Adipocyte (in vitro differentiated cells): ENCODE data around the gene KIAA1755.

Experiments used
- DNase-seq: peaks from one replicate; pipeline ENCODE4 v3.0.0-alpha.2; 2015; ENCODE audit warnings: low read depth
- H3K27me3 ChIP-seq: replicated peaks from 2 replicates; pipeline ENCODE4 v1.7.0; 2013; ENCODE audit warnings: mild to moderate bottlenecking, low read length, moderate library complexity; ENCODE audit not compliant: control insufficient read depth, insufficient read depth
- H3K36me3 ChIP-seq: 2 replicates; pipeline ENCODE4 v1.7.0; 2013; ENCODE audit warnings: low read length, mild to moderate bottlenecking, moderate library complexity; ENCODE audit not compliant: control insufficient read depth, insufficient read depth, severe bottlenecking
- H3K4me1 ChIP-seq: 2 replicates; pipeline ENCODE4 v1.7.0; 2013; ENCODE audit warnings: mild to moderate bottlenecking, low read length, moderate library complexity; ENCODE audit not compliant: control insufficient read depth, insufficient read depth
- H3K4me3 ChIP-seq: 2 replicates; pipeline ENCODE4 v1.7.0; 2013; ENCODE audit warnings: mild to moderate bottlenecking, low read length, moderate library complexity
- H3K9ac ChIP-seq: 2 replicates; pipeline ENCODE4 v1.7.0; 2013; ENCODE audit warnings: mild to moderate bottlenecking, low read length, moderate library complexity
- H3K9me3 ChIP-seq: 2 replicates; pipeline ENCODE4 v1.7.0; 2013; ENCODE audit warnings: mild to moderate bottlenecking, low read length, moderate library complexity; ENCODE audit not compliant: control insufficient read depth

KIAA1755 gene

GRCh38 chr20:38247166-38247509, 13.4 kb downstream of the KIAA1755 start:
- Histone ChIP-seq H3K27me3 (no peaks in the 10 kb centered on the region), H3K9ac (no peak overlapping the region), H3K4me3 (no peak overlapping the region), H3K36me3 (no peaks in the 10 kb centered on the region), H3K9me3 (peaks cover 12% of the 10 kb centered on the region), H3K4me1 (peaks cover 18% of the 10 kb centered on the region)
- no peak for DNase-seq

GRCh38 chr20:38246357-38247165, 14.0 kb downstream of the KIAA1755 start:
- Histone ChIP-seq H3K9ac (no peak overlapping the region), H3K9me3 (peaks cover 17% of the 10 kb centered on the region), H3K27me3 (no peaks in the 10 kb centered on the region), H3K4me3 (no peak overlapping the region), H3K36me3 (no peaks in the 10 kb centered on the region), H3K4me1 (peaks cover 12% of the 10 kb centered on the region)
- DNase-seq: no peak

- Histone ChIP-seq H3K27me3 (no peaks in the 10 kb centered on the region), H3K9me3 (peaks cover 17% of the 10 kb centered on the region), H3K36me3 (no peaks in the 10 kb centered on the region), H3K4me3 (no peak overlapping the region), H3K4me1 (peaks cover 6% of the 10 kb centered on the region), H3K9ac (no peak overlapping the region)
- no peak for DNase-seq
Measured at GRCh38 chr20:38245753-38246152, 14.8 kb downstream of the KIAA1755 start.

- H3K36me3 ChIP-seq: no peaks in the 10 kb centered on the region
- H3K4me3 ChIP-seq: no peak overlapping the region
- H3K27me3 ChIP-seq: no peaks in the 10 kb centered on the region
- H3K9ac ChIP-seq: no peak overlapping the region
- DNase-seq: no peak
- H3K9me3 ChIP-seq: peaks cover 17% of the 10 kb centered on the region
- H3K4me1 ChIP-seq: peaks cover 6% of the 10 kb centered on the region
Measured at GRCh38 chr20:38243709-38244020, 16.9 kb downstream of the KIAA1755 start.

- no peaks in the 10 kb centered on the region for H3K27me3 ChIP-seq
- H3K9me3 ChIP-seq: peaks cover 17% of the 10 kb centered on the region
- no peaks in the 10 kb centered on the region for H3K36me3 ChIP-seq
- H3K9ac ChIP-seq: no peak overlapping the region
- H3K4me1 ChIP-seq: peaks cover 6% of the 10 kb centered on the region
- peak overlapping the region; percentile 5 for H3K4me3 ChIP-seq
- no peak for DNase-seq
Measured at GRCh38 chr20:38242848-38243708, 17.5 kb downstream of the KIAA1755 start.

GRCh38 chr20:38241201-38241600, 19.3 kb downstream of the KIAA1755 start:
- DNase-seq: no peak
- H3K9me3 ChIP-seq: peaks cover 17% of the 10 kb centered on the region

GRCh38 chr20:38239441-38239840, 21.1 kb downstream of the KIAA1755 start:
- Histone ChIP-seq H3K4me3 (no peak overlapping the region), H3K9me3 (peaks cover 17% of the 10 kb centered on the region), H3K9ac (no peak overlapping the region), H3K4me1 (no peaks in the 10 kb centered on the region), H3K27me3 (no peaks in the 10 kb centered on the region), H3K36me3 (no peaks in the 10 kb centered on the region)
- DNase-seq: no peak

More at GRCh38 chr20:38241201-38241600, 19.3 kb downstream of the KIAA1755 start:
- H3K4me1 ChIP-seq: peaks cover 6% of the 10 kb centered on the region
- no peaks in the 10 kb centered on the region for H3K27me3 ChIP-seq
- H3K36me3 ChIP-seq: no peaks in the 10 kb centered on the region
- H3K9ac ChIP-seq: no peak overlapping the region
- no peak overlapping the region for H3K4me3 ChIP-seq

GRCh38 chr20:38238829-38239228, 21.7 kb downstream of the KIAA1755 start:
- H3K36me3 ChIP-seq: no peaks in the 10 kb centered on the region
- no peak overlapping the region for H3K9ac ChIP-seq
- H3K9me3 ChIP-seq: peaks cover 17% of the 10 kb centered on the region
- H3K4me3 ChIP-seq: no peak overlapping the region
- H3K27me3 ChIP-seq: no peaks in the 10 kb centered on the region
- no peaks in the 10 kb centered on the region for H3K4me1 ChIP-seq
- no peak for DNase-seq

GRCh38 chr20:38237381-38237780, 23.2 kb downstream of the KIAA1755 start:
- Histone ChIP-seq H3K4me1 (no peaks in the 10 kb centered on the region), H3K36me3 (no peaks in the 10 kb centered on the region), H3K9ac (no peak overlapping the region), H3K4me3 (no peak overlapping the region), H3K9me3 (peaks cover 8% of the 10 kb centered on the region), H3K27me3 (no peaks in the 10 kb centered on the region)
- no peak for DNase-seq

GRCh38 chr20:38231531-38232121, 28.9 kb downstream of the KIAA1755 start:
- H3K9me3 ChIP-seq: no peaks in the 10 kb centered on the region
- H3K36me3 ChIP-seq: no peaks in the 10 kb centered on the region
- DNase-seq: no peak
- no peak overlapping the region for H3K4me3 ChIP-seq
- no peaks in the 10 kb centered on the region for H3K27me3 ChIP-seq
- no peak overlapping the region for H3K9ac ChIP-seq
- peaks cover 11% of the 10 kb centered on the region for H3K4me1 ChIP-seq

GRCh38 chr20:38230957-38231526, 29.5 kb downstream of the KIAA1755 start:
- Histone ChIP-seq H3K4me1 (peaks cover 14% of the 10 kb centered on the region), H3K9me3 (no peaks in the 10 kb centered on the region), H3K27me3 (no peaks in the 10 kb centered on the region), H3K36me3 (no peaks in the 10 kb centered on the region), H3K9ac (no peak overlapping the region), H3K4me3 (no peak overlapping the region)
- no peak for DNase-seq
